GM18507 (cell line): ENCODE results near the gene LRRC37B.
"Not testable (repeated sequence)": the region's sequence is repeated elsewhere in the genome, so short reads cannot be mapped to it uniquely, and the experiment has no call there.

Source experiments
- DNase-seq: peaks from one replicate; pipeline ENCODE4 v3.0.0; 2011; ENCODE audit warnings: low read depth; ENCODE audit not compliant: insufficient read length; ENCODE audit errors: extremely low spot score
- FAIRE-seq: peaks from 2 replicates; lab custom pipeline; 2011; peaks lifted over from hg19 to GRCh38; lab: Jason Lieb, UNC

The LRRC37B gene

DNA sequence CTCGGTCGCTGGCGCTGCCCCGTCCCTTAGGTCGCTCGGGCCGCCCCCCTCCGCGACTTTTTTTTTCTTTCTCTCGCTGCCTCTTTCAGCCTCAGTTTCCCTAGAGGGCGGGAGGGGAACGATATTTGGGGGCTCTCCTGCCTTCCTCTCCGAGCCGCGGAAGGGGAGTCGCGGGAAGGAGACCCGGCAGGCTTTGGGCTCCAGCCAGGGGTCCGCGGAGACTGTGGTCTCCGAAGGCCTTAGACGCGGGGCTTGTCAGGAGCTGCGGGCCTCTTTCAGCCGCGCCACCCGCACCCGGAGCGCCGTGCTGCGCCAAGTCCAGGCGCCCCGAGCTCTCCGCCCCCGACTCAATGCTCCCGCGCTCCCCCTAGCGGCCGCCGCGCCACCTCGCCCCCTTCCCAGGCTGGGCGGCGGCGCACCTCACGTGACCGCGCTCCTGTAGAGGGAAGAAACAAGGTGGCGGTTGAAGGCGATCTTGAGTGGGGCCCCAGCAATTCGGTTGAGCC is at the start of gene LRRC37B:
Gene LRRC37B, plus strand, starts transcription at position 427 of the 506 bp plus-strand sequence. CDS start 14,010 bp downstream, outside the sequence.
- peak; percentile 71 for FAIRE-seq

DNA sequence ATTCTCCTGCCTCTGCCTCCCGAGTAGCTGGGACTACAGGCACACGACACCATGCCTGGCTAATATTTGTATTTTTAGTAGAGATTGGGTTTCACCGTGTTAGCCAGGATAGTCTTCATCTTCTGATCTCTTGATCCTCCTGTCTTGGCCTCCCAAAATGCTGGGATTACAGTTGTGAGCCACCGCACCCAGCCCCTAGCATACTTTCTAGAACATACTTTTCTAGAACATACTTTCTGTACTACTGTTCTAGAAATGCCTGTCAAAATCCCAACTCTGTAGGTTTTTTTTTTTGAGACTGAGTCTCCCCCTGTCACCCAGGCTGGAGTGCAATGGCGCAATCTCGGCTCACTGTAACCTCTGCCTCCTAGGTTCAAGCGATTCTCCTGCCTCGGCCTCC is 43.1 kb upstream of the LRRC37B start:
- FAIRE-seq, DNase-seq: not testable (repeated sequence)

More for the DNA sequence above, at the start of gene LRRC37B:
- peak; percentile 80 for DNase-seq

DNA sequence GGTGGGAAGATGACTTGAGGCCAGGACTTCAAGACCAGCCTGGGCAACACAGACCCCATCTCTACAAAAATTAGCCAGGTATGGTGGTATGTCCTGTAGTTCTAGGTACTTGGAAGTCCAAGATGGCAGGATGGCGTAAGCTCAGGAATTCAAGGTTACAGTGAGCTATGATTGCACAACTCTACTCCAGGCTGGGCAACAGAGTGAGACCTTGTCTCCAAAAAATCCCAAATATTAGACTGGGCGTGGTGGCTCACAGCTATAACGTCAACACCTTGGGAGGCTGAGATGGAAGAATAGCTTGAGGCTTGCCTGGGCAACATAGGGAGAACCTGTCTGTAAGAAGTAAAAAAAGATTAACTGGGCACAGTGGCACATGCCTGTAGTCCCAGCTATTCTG is 39.5 kb upstream of the LRRC37B start:
- no peak for DNase-seq
- FAIRE-seq, result no peak

DNA sequence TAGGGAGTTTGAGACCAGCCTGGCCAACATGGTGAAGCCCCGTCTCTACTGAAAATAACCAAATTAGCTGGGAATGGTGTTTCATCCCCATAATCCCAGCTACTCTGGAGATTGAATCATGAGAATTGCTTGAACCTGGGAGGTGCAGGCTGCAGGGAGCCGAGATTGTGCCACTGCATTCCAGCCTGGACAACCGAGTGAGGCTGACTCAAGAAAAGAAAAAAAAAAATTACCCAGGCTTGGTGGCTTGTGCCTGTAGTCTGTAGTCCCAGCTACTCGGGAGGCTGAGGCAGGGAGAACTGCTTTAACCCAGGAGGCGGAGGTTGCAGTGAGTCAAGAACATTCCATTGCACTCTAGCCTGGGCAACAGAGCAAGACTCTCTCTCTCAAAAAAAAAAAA is 36.8 kb upstream of the LRRC37B start:
- FAIRE-seq, result not testable (repeated sequence)

DNA sequence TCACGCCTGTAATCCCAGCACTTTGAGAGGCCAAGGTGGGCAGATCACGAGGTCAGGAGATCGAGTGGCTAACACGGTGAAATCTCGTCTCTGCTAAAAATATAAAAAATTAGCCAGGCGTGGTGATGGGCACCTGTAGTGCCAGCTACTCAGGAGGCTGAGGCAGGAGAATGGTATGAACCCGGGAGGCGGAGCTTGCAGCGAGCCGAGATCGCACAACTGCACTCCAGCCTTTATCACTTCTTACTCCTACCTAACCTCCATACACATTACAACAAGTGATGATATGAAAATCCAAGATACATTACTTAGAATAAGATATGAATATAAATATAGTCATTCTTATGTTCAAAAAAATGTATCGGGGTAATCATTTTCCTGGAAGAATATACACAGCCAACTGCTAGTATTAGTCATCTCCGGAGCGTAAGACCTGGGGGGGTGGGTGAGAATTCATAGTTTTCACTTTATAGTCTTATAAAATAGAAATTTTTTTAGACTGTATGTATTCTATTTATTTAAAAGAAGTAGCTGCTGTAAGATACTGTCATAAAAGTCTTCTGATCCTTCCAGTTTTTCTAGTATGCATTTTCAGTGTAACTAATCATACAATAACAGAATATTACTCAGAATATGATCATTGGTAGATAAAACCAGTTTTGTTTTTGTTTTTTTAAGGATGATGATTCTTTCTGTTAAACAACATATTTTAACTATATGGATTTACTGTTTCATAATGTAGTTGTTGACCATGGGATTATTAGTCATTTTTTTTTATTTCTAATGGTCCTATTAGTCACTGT is 32.7 kb upstream of the LRRC37B start:
- FAIRE-seq, DNase-seq: not testable (repeated sequence)

More for the DNA sequence above, 36.8 kb upstream of the LRRC37B start:
- DNase-seq, result not testable (repeated sequence)

DNA sequence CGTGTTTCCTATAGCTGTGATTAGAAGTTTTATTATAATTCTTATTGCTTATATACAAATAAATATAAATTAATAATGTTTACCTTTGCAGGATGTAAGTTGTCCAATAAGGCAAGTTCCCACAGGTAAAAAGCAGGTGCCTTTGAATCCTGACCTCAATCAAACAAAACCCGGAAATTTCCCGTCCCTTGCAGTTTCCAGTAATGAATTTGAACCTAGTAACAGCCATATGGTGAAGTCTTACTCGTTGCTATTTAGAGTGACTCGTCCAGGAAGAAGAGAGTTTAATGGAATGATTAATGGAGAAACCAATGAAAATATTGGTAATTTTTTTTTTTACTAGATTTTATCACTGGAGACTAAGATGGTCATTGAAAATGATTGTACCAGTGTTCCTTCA is 31.8 kb upstream of the LRRC37B start:
- not testable (repeated sequence) for DNase-seq, FAIRE-seq

GRCh38 chr17:31991821-31992220 is 15.4 kb upstream of the LRRC37B start:
- DNase-seq, FAIRE-seq: not testable (repeated sequence)

DNA sequence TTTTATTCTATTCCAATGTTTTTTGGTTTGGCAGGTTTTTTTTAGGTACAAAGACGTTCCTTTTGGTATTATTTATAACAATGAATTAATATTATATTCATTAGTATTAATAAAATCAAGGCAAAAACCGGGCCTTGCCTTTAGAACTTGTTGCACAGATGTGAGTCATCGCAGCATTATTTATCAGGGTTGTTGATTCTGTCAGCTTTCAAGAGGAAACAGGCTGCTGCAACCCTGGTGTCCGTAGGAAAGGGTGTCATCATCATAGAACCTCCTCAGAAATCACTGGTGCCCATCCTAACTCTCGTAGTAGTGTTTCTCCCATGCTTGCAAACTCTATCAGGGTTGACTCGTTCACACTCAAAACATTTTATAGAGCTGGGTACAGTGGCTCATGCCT is 10.2 kb upstream of the LRRC37B start:
- no peak for FAIRE-seq
- DNase-seq, result no peak

- peak; percentile 26 for FAIRE-seq
- no peak for DNase-seq
These were observed 498 bp downstream of the LRRC37B start for GRCh38 chr17:32007463-32008298.

GRCh38 chr17:32009262-32009542 is 2.0 kb downstream of the LRRC37B start:
- FAIRE-seq (no peak), DNase-seq (no peak)

DNA sequence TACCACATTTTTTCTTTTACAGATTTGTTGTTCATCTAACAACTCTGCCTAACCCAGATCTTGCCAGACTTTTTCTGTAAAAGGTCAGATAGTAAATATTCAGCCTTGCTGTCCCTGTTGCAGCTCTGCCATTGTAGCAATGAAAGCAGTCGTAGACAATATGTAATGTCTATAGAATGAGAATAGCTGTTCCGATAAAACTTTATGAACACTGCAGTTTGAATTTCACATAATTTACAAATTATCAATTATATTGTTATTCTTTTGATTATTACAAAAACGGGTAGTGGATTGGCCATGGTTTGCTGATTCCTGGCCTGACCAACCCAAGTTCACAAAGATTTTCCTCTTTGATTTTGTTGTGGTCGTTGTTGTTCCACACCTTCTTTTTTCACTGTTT is 2.9 kb downstream of the LRRC37B start:
- DNase-seq (no peak), FAIRE-seq (no peak)

DNA sequence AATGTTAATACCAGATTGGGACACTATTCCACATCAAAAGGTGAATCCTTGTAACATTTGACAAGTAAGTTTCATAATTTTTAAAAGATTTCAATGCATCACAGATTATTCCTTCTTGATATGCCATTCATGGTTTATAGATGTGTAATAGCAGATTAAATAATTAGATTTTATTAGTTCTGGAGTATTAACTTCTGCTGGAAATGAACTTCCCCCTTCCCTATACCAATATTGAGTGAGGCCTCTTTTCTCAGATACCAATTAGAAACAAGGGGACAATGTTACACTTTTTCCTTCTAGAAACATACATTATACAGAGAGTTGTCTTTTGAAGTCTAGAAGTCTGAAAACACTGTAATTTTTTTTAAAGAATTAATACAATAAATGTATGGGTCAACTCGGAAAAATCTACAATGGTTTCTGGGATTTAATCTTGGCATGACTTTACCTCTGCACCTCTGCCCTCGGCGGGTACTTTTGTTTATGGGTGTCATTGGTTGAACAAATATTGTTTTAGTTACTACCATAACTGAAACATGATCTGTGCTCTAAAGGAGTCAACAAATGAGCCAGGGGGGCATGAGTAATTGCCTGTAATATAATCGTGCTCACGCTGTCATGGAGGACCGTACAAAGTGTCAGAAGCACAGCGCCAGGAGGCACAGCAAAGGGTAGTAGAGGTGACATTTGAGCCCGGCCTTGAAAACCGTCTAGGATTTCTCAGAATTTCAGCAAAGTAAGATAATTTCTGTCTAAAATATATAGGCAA is 8.2 kb downstream of the LRRC37B start:
- DNase-seq, result no peak
- FAIRE-seq, result no peak

DNA sequence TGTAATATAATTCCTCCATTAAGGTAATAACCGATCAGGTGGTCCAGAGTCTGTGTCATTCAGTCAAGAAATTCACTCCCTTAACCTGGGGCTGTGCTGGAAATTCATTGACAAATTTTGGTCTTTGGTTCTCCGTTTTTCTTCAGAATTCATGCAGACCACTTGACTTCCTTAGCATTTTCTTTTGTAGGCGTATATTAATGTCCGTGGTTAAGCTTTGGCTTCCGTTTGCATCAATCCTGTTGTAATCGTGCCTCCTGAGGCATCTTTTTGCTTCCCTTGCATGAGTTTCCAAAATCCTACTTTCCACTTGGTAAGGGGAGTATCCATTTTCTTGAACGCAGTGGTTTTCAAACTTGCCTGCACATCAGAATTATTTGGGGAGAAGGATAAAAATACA is 9.0 kb downstream of the LRRC37B start:
- no peak for FAIRE-seq
- DNase-seq, result no peak

DNA sequence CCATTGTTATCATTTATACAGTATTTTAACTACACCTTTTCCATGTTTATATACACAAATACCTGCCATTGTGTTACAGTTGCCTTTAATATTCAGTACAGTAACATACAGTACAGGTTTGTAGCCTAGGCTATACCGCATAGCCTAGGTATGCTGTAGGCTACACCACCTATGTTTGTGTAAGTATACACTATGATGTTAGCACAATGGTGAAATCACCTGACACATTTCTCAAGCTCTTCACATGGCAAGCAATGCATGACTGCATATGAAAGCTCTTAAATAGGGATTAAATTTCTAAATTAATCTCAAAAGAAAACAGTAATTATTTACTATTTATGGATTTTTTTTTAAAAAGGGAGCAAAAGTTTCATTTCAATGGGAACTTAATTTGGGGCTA is 12.0 kb downstream of the LRRC37B start:
- DNase-seq (no peak), FAIRE-seq (no peak)

DNA sequence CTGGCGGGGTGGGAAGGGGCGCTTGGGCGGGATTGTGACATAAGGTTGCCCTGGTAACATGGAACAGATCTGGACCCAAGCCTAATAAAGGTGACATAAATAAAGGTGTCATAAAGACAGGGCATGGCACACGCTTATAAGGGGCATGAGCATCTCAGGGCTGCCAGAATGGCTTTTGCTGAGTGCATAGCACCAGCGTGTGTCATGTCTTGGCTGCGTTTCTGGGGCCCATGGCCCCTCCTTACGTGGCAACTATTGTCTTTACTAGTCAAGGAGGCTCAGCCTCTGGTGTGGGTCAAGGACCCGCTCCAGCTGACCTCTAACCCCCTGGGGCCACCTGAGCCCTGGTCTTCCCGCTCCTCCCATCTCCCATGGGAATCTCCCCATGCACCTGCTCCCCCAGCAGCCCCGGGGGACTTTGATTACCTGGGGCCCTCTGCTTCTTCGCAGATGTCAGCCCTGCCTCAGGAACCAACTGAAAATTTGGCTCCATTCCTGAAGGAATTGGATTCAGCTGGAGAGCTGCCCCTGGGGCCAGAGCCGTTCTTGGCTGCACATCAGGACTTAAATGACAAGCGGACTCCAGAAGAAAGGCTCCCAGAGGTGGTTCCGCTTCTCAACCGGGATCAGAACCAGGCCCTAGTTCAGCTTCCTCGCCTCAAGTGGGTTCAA is 13.9 kb downstream of the LRRC37B start:
- DNase-seq (no peak), FAIRE-seq (no peak)

GRCh38 chr17:32021615-32021955 is 14.4 kb downstream of the LRRC37B start:
- FAIRE-seq, result no peak

DNA sequence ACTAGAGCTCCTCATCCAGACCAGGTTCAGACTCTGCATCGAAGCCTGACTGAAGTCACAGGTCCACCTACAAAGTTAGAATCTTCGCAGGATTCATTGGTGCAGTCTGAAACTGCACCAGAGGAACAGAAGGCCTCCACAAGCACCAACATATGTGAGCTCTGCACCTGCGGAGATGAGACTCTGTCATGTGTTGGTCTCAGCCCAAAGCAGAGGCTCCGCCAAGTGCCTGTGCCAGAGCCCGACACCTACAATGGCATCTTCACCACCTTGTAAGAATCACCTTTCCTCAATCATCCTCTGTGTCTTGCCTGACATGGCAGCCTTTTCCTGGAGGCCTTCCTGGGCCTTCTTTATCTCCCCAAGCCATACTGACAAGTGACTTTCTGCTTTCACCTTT is 15.4 kb downstream of the LRRC37B start:
- DNase-seq, FAIRE-seq: not testable (repeated sequence)

More at GRCh38 chr17:32021615-32021955, 14.4 kb downstream of the LRRC37B start:
- DNase-seq, result no peak

GRCh38 chr17:32027271-32027670 is 20.1 kb downstream of the LRRC37B start:
- DNase-seq, FAIRE-seq: not testable (repeated sequence)

DNA sequence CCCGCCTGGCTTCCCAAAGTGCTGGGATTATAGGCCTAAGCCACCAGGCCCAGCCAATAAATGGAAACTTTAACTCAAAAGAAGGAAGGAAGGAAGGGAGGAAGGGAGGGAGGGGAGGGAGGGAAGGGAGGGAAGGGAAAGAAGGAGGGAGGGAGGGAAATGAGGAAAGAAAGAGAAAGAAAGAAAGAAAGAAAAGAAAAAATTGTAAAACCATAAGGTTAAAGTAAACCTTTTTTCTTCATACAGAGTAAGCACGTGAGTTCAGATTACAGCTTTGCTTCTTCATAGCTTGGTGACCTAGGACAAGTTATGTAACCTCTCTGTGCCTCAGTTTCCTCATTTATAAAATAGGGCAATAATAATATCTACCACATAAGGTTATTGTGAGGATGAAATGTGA is 26.0 kb downstream of the LRRC37B start:
- no peak for FAIRE-seq

More for the DNA sequence above, 26.0 kb downstream of the LRRC37B start:
- DNase-seq, result no peak
